Omental fat pad (tissue), 4 donors: ENCODE measurements around the gene ZBTB11. TPM values are rescaled to one million over a fixed set of nuclear protein-coding genes. Genes with fewer than 3 reads are reported as not detected.
A peak's percentile ranks its signal among the peaks of the same experiment; 100 is the strongest.
"Not testable (repeated sequence)": the region's sequence is repeated elsewhere in the genome, so short reads cannot be mapped to it uniquely, and the experiment has no call there.

Experiments
- ATAC-seq: fragments of 150-250 bp; one replicate; pipeline ENCODE4 v1.9.1; 2016; ENCODE audit warnings: mild to moderate bottlenecking, moderate library complexity; ENCODE audit not compliant: low FRiP score
- DNase-seq: peaks from one replicate; pipeline ENCODE4 v3.0.0-alpha.2; 2019; ENCODE audit warnings: low spot score
- CTCF ChIP-seq, 3 donors: fragments of 450-650 bp; IDR thresholded peaks; one replicate each; pipeline ENCODE4 v1.5.1; 2016 to 2017; ENCODE audit warnings: antibody characterized with exemption in 3 of 3, mild to moderate bottlenecking in 3 of 3, moderate library complexity in 2 of 3
- total RNA-seq, 4 donors: library from RNA; depleted of rRNA; stranded (reverse); fragments of >200 nt; gene quantifications; one replicate each; pipeline ENCODE4 v1.1.0, GENCODE V29; 2016

ZBTB11 gene
- total RNA-seq, 4 donors from 2014 or later, result 20.8 to 40.2 (median 23.6) TPM

DNA sequence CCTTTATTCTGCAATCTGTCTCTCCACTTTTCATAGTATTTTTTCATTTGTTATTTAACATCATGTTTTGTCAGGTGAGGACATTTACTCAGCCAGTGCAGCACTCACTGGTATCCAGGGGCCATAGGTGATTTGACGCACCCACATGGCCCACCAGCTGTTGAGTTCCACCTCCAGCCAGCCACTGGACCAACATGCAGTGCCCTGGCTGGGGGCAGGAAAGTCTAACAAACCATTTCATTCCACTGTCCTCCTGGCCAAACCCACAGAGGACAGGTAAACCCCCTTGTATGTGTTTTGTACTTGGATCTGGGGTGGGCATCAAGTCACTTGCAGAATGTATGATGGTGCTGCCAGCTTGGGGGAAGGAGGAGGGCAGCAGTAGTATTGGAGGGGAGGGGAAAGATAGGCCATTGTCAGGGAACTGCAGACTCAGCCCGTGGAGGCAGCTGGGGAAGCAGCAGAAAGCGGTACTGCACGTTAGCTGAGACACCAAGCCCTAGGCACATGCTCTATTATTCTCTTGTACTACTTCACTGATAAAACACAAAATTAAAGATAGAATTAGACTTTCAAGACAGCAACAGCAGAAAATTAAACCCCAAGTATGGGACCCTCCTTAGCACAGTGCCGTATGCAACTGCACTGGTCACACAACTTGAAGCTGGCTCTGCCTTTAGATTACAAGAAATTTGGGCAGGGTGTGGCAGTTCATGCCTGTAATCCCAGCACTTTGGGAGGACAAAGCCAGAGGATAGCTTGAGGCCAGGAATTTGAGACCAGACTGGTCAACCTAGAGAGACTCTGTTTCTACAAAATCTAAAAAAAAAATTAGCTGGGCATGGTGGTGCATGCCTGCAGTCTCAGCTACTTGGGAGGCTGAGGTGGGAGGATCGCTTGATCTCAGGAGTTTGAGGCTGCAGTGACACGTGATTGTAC lies 25.0 kb upstream of the ZBTB11 start:
- TF ChIP-seq CTCF (IDR thresholded peaks at IDR 0.05), result no peak
- ATAC-seq (no peak), DNase-seq (no peak)

DNA sequence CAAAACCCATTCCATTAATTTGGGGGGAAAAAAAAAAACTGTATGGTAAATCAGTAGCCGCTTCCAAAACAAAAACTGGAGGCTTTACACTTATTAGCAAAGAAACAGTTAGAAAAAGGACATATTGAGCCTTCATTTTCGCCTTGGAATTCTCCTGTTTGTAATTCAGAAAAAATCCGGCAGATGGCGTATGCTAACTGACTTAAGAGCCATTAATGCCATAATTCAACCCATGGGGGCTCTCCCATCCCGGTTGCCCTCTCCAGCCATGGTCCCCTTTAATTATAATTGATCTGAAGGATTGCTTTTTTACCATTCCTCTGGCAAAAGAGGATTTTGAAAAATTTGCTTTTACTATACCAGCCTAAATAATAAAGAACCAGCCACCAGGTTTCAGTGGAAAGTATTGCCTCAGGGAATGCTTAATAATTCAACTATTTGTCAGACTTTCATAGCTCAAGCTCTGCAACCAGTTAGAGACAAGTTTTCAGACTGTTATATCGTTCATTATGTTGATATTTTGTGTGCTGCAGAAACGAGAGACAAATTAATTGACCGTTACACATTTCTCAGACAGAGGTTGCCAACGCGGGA lies 18.9 kb upstream of the ZBTB11 start:
- peak in 1 of 3 donors; percentile 49 for TF ChIP-seq CTCF (IDR thresholded peaks at IDR 0.05)
- ATAC-seq, result no peak
- DNase-seq, result no peak

GRCh38 chr3:101694836-101695235 lies 17.9 kb upstream of the ZBTB11 start:
- not testable (repeated sequence) for DNase-seq, ATAC-seq

GRCh38 chr3:101693540-101693939 lies 16.6 kb upstream of the ZBTB11 start:
- DNase-seq, ATAC-seq: not testable (repeated sequence)

DNA sequence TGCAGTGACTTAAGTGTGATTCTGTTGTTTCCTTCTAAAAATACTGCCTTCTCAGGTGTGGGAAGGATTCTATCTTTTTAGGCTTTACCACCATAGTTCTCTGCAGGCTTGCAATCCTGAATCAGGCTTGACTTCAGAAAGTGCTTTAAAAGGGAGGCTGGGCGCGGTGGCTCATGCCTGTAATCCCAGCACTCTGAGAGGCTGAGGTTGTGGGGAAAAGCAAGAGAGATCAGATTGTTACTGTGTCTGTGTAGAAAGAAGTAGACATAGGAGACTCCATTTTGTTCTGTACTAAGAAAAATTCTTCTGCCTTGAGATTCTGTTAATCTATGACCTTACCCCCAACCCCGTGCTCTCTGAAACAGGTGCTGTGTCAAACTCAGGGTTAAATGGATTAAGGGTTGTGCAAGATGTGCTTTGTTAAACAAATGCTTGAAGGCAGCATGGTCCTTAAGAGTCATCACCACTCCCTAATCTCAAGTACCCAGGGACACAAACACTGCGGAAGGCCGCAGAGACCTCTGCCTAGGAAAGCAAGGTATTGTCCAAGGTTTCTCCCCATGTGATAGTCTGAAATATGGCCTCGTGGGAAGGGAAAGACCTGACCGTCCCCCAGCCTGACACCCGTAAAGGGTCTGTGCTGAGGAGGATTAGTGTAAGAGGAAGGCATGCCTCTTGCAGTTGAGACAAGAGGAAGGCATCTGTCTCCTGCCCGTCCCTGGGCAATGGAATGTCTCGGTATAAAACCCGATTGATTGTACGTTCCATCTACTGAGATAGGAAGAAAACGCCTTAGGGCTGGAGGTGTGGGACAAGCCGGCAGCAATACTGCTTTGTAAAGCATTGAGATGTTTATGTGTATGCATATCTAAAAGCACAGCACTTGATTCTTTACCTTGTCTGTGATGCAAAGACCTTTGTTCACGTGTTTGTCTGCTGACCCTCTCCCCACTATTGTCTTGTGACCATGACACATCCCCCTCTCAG lies 15.0 kb upstream of the ZBTB11 start:
- ATAC-seq, DNase-seq: not testable (repeated sequence)

DNA sequence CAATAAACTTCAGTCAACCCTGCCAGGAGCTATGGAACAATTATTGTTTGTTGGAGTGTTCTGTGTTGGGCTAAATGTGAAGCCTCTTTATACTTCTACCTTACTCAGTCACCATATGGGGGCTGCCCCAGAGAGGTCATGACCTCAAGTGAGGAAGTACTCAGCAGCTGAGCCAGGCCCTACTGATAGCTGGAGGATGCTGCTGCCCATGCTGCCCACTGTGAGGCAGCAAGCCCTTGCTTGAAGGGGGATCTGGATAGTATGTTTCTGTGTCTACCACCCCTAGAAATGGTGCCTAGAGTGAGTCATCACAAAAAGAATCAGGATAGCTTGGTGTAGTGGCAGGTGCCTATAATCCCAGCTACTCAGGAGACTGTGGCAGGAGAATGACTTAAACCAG lies 14.0 kb upstream of the ZBTB11 start:
- TF ChIP-seq CTCF (IDR thresholded peaks at IDR 0.05), result no peak

DNA sequence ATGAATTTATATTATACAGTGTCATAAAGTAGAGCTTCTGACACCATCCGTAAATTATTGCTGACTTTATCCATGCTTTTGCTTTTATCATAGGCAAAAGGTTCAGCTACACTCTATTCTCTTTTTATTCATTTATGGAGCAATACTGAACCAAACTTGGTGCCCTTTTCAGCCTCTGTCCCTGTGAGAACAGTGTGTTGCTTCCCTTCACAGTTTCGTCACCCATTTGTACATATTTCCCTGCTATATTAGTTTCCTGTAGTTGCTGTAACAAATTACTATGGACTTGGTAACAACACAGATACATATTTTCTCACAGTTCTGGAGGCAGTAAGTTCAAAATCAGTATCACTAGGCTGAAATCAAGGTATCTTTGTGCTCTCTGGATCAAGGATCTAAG lies 12.4 kb upstream of the ZBTB11 start:
- TF ChIP-seq CTCF (IDR thresholded peaks at IDR 0.05), result no peak
- ATAC-seq (no peak), DNase-seq (no peak)

More for the DNA sequence above, 14.0 kb upstream of the ZBTB11 start:
- DNase-seq (no peak), ATAC-seq (no peak)
